ENCODE data around the gene AKAP7.

DNA sequence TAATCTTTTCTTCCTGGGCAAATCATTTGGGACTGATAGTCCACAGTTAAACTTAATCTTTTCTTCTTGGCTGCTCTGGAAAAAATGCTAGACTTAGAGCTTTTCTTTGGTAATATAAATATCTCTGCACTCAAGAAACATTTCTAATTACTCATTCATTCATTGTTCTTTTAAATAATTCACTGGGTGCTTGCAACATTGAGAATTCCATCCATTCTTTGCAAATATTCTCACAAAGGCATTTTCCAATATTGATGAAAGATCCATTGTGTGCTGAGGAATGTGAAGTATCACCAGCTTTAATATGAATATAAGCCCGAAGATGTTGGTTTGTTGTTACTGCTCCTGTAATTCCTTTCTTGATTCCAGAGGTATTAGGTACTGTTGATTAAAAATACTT is 38.4 kb downstream of the AKAP7 start:
- TF ChIP-seq, protein P1, sequence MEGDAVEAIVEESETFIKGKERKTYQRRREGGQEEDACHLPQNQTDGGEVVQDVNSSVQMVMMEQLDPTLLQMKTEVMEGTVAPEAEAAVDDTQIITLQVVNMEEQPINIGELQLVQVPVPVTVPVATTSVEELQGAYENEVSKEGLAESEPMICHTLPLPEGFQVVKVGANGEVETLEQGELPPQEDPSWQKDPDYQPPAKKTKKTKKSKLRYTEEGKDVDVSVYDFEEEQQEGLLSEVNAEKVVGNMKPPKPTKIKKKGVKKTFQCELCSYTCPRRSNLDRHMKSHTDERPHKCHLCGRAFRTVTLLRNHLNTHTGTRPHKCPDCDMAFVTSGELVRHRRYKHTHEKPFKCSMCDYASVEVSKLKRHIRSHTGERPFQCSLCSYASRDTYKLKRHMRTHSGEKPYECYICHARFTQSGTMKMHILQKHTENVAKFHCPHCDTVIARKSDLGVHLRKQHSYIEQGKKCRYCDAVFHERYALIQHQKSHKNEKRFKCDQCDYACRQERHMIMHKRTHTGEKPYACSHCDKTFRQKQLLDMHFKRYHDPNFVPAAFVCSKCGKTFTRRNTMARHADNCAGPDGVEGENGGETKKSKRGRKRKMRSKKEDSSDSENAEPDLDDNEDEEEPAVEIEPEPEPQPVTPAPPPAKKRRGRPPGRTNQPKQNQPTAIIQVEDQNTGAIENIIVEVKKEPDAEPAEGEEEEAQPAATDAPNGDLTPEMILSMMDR (IDR thresholded peaks at IDR 0.05): no peak
- no peak for TF ChIP-seq POLR2A (IDR thresholded peaks at IDR 0.05)

Data from esophagus squamous epithelium (tissue), 4 donors.